A549 (cell line): Measurements from ENCODE around the gene LRRC59. TPM values are rescaled to one million over a fixed set of nuclear protein-coding genes. Genes with fewer than 3 reads are reported as not detected.

Source experiments
- ATAC-seq, 2 experiments: fragments of 200-7000 bp in 1 of 2; fragments of >200 bp in 1 of 2; cut with Nextera tagmentation in 1 of 2; cut with Tn5 transposase in 1 of 2; 3 replicates each; pipeline versions ENCODE4 v1.8.0 to v1.9.1; 2018 to 2020; ENCODE audit warnings: mild to moderate bottlenecking in 1 of 2, moderate library complexity in 1 of 2
- CTCF ChIA-PET: fragments of 300-600 bp; sonication (Branson Sonifier 250); formaldehyde crosslinking; extraction: SDS; loops from one replicate; lab custom pipeline; 2021; ENCODE audit warnings: antibody characterized with exemption, inconsistent platforms; lab: Yijun Ruan, JAX
- POLR2A ChIA-PET: fragments of 350-600 bp; formaldehyde crosslinking; extraction: SDS; loops from one replicate; lab custom pipeline; 2021; ENCODE audit warnings: antibody characterized with exemption, inconsistent platforms; lab: Yijun Ruan, JAX
- DNase-seq, 2 experiments: peaks; one replicate each; pipeline versions ENCODE4 v3.0.0 to v3.0.0-alpha.2; 2011 to 2016; ENCODE audit warnings: low read depth in 1 of 2, low spot score in 1 of 2
- FAIRE-seq: peaks from 2 replicates; lab custom pipeline; 2011; peaks lifted over from hg19 to GRCh38; lab: Jason Lieb, UNC
- H3K27ac ChIP-seq, 2 experiments: fragments of >200 bp; sonication (Bioruptor Twin); formaldehyde crosslinking; 3 replicates each; pipeline ENCODE4 v1.5.1; 2016 to 2017
- H3K4me1 ChIP-seq: fragments of >200 bp; sonication (Bioruptor Twin); formaldehyde crosslinking; 3 replicates; pipeline ENCODE4 v1.6.1; 2016
- H3K4me2 ChIP-seq: fragments of >200 bp; sonication (Bioruptor Twin); formaldehyde crosslinking; 3 replicates; pipeline ENCODE4 v1.6.1; 2016
- H3K4me3 ChIP-seq: fragments of >200 bp; sonication (Bioruptor Twin); formaldehyde crosslinking; 3 replicates; pipeline ENCODE4 v1.5.1; 2016
- H3K9me3 ChIP-seq: fragments of >200 bp; sonication (Bioruptor Twin); formaldehyde crosslinking; 3 replicates; pipeline ENCODE4 v1.6.1; 2016
- CEBPB ChIP-seq, 2 experiments: fragments of >200 bp in 1 of 2; sonication (Bioruptor Twin) in 1 of 2; formaldehyde crosslinking in 1 of 2; IDR thresholded peaks; 2 replicates each; pipeline ENCODE4 v1.6.1; 2012 to 2016
- E2F6 ChIP-seq: IDR thresholded peaks from 2 replicates; pipeline ENCODE4 v1.6.1; 2012; ENCODE audit warnings: low read depth, borderline replicate concordance
- ESRRA ChIP-seq: fragments of 150-350 bp; IDR thresholded peaks from 2 replicates; pipeline ENCODE4 v1.6.1; 2014; ENCODE audit warnings: mild to moderate bottlenecking, low read length, borderline replicate concordance
- FOSB ChIP-seq: fragments of 250-450 bp; sonication (Bioruptor Pico); IDR thresholded peaks from 2 replicates; pipeline ENCODE4 v1.5.0; 2020; ENCODE audit warnings: mild to moderate bottlenecking, moderate library complexity
- FOSL2 ChIP-seq, 2 experiments: fragments of 450-650 bp in 1 of 2; fragments of >200 bp in 1 of 2; sonication (Bioruptor Twin) in 1 of 2; formaldehyde crosslinking; IDR thresholded peaks; 2 replicates each; pipeline versions ENCODE4 v1.5.0 to v1.6.1; 2016 to 2020; ENCODE audit warnings: mild to moderate bottlenecking in 1 of 2, moderate library complexity in 1 of 2
- JUN ChIP-seq, 2 experiments: fragments of >200 bp; sonication (Bioruptor Twin); formaldehyde crosslinking; IDR thresholded peaks; 2 replicates in 1 of 2; 3 replicates in 1 of 2; pipeline ENCODE4 v1.6.1; 2016 to 2017
- MYC ChIP-seq: IDR thresholded peaks from 2 replicates; pipeline ENCODE4 v1.6.1; 2012; ENCODE audit warnings: mild to moderate bottlenecking, inconsistent platforms, low read length, improper control_type of control experiment, borderline replicate concordance
- NFE2L2 ChIP-seq: fragments of 150-350 bp; conservative IDR thresholded peaks from 2 replicates; pipeline ENCODE4 v1.6.1; 2014; ENCODE audit warnings: low read length
- NR3C1 ChIP-seq: fragments of >200 bp; sonication (Bioruptor Twin); formaldehyde crosslinking; IDR thresholded peaks from 3 replicates; pipeline ENCODE4 v1.6.1; 2017
- POLR2AphosphoS2 ChIP-seq: conservative IDR thresholded peaks from 2 replicates; pipeline ENCODE4 v1.6.1; 2012; ENCODE audit warnings: low read length, improper control_type of control experiment, inconsistent platforms
- RFX5 ChIP-seq: fragments of 450-650 bp; IDR thresholded peaks from 2 replicates; pipeline ENCODE4 v1.7.1; 2014; ENCODE audit warnings: antibody characterized with exemption, mild to moderate bottlenecking, moderate library complexity
- WGBS: methylation state at CpG from one replicate; pipeline ENCODE4 v1.1.6; 2017; ENCODE audit errors: missing lambda C conversion rate; 5-methylcytosine and 5-hydroxymethylcytosine counted together
- polyA plus RNA-seq, 4 experiments: library from polyadenylated mRNA; depleted of rRNA in 3 of 4; stranded (reverse); fragments of >200 nt; fragmentation: RNase III in 1 of 4; extraction: RNeasy Plus Mini Kit Qiagen cat#74134 plus additional on column Dnase treatment in 1 of 4; gene quantifications; 2 replicates in 3 of 4; 3 replicates in 1 of 4; pipeline ENCODE4 v1.2.3, GENCODE V29; 2011 to 2017
- TF ChIP-seq, protein P1 (sequence below): fragments of 450-650 bp; IDR thresholded peaks from 2 replicates; pipeline ENCODE4 v1.6.1; 2014; ENCODE audit warnings: antibody characterized with exemption
- TF ChIP-seq, protein P2 (sequence below): IDR thresholded peaks from 2 replicates; pipeline ENCODE4 v1.6.1; 2012
- TF ChIP-seq, protein P3 (sequence below): fragments of >200 bp; sonication (Bioruptor Twin); formaldehyde crosslinking; IDR thresholded peaks from 2 replicates; pipeline ENCODE4 v1.6.1; 2016

Gene LRRC59
- polyA plus RNA-seq, 2 of the 4 experiments (the other 2 are of a cell fraction): 209 to 228 TPM

DNA sequence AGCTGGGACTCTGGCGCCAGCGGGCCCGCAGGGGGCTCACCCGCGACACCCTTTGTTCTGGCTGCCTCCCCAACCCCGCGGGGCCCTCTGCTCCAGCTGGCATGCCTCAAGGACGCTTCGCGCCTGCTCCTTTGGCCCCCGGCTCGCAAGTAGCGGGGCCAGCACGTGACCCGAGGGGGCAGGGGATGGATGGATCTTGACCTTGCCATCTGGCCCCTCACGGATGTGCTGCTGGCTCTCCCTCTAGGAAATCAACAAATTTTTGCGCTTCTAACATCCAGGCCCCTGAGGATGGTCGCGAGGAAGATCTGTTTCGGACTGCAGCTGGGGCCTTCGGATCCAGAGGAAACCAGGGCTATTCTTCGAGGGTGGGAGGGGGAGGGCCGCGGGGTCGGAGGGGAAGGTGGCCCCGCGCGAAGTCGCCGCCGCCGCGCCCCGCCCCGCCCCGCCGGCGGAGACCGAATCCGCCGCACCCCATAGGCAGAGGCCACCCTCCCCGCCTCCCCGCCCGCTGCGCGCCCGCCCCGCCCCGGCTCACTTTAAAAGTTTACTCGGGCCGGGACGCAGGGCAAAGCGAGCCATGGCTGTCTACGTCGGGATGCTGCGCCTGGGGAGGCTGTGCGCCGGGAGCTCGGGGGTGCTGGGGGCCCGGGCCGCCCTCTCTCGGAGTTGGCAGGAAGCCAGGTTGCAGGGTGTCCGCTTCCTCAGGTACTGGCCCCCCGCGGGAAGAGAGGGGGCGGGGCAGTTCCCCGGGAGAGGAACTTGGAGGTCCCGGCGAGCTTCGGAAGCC is 28.6 kb upstream of the LRRC59 start, which contains the start of gene ACSF2:
Gene ACSF2, plus strand, starts transcription at position 537 of the 790 bp plus-strand sequence. Its CDS starts 44 bp downstream, at position 581.
- Histone ChIP-seq H3K27ac (peak within 1 kb of the TSS; percentile 77 to 90), H3K4me1 (peaks cover 27% of the 10 kb centered on the region), H3K4me2 (peak within 1 kb of the TSS; percentile 92), H3K9me3 (no peaks in the 10 kb centered on the region), H3K4me3 (peak within 1 kb of the TSS; percentile 72)
- ChIA-PET POLR2A (interaction anchor here (0.6 to 1.3 kb wide), 4 partner anchors 11 to 36 kb away, joined by 3 to 5 read pairs (median 4); partner anchors contain the start of gene LRRC59), CTCF (interaction anchor here (0.8 to 8.4 kb wide), 8 partner anchors 17 to 57 kb away, joined by 3 to 55 read pairs (median 4); partner anchors contain the start of gene LRRC59)
- ATAC-seq: peak; percentile 84 to 90
- FAIRE-seq: no peak
- TF ChIP-seq, protein P1, sequence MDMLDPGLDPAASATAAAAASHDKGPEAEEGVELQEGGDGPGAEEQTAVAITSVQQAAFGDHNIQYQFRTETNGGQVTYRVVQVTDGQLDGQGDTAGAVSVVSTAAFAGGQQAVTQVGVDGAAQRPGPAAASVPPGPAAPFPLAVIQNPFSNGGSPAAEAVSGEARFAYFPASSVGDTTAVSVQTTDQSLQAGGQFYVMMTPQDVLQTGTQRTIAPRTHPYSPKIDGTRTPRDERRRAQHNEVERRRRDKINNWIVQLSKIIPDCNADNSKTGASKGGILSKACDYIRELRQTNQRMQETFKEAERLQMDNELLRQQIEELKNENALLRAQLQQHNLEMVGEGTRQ: peak; percentile 52; the same call in 1 of the 2 replicates
- no peak for TF ChIP-seq ESRRA
- peak; percentile 35 to 50; a peak in 1 of 5 replicates for TF ChIP-seq JUN (IDR thresholded peaks at IDR 0.05)
- TF ChIP-seq NR3C1: no peak
- TF ChIP-seq E2F6: peak; percentile 49; the same call in 1 of the 2 replicates
- TF ChIP-seq, protein P2, sequence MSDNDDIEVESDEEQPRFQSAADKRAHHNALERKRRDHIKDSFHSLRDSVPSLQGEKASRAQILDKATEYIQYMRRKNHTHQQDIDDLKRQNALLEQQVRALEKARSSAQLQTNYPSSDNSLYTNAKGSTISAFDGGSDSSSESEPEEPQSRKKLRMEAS: peak; percentile 16; the same call in 1 of the 2 replicates
- DNase-seq: peak; percentile 50 to 87
- WGBS: 51% methylated on average over 19 of the region's 70 CpGs

DNA sequence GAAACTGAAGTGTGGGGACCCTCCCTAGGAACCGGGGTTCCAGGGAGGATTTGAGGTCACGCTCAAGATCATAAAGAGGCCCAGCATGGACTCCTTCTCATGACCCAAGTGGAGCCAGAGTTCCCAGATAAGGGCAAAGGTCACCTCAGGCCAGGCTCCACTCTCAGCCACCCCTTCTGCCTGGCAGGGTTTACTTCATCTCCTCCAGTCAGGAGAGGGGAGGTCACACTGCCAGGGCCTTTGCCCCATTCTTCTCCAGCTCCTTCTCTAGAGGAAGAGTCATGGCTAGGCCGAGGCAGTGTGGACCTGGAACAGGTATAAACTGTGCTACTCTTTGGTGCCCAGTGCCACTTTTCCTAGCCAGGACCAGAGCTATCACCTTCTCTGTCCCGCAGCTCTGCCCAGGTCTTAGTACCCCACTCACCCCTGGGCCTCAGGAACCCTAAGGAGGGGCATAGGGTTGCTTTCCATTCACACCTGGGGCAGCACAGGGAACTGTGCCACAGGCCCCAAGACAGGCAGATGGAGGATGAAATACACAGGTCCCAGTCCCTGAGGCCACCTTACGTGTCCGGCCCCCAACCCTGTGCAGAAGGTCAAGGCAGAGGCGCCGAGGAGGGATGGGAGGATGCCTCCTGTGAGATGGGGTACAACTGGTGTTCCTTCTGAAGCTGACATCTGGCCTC is 27.8 kb upstream of the LRRC59 start:
- H3K9me3 ChIP-seq: no peaks in the 10 kb centered on the region
- POLR2A ChIA-PET: interaction anchor here (0.6 to 0.7 kb wide), 2 partner anchors 11 to 36 kb away, joined by 3 to 4 read pairs; no protein-coding TSS in a partner anchor
- peak overlapping the region; percentile 77 to 90 for H3K27ac ChIP-seq
- FAIRE-seq (no peak), DNase-seq (no peak), ATAC-seq (no peak)
- H3K4me1 ChIP-seq: peaks cover 27% of the 10 kb centered on the region
- 96% methylated on average over 8 of the region's 8 CpGs for WGBS
- CTCF ChIA-PET: interaction anchor here (0.7 to 8.4 kb wide), 5 partner anchors 18 to 58 kb away, joined by 3 to 55 read pairs (median 5); partner anchors contain the start of gene LRRC59
- H3K4me2 ChIP-seq: peak overlapping the region; percentile 92
- peak overlapping the region; percentile 72 for H3K4me3 ChIP-seq
- TF ChIP-seq RFX5 (no peak), CEBPB (IDR thresholded peaks at IDR 0.05) (no peak), NR3C1 (no peak), MYC (no peak), FOSL2 (IDR thresholded peaks at IDR 0.05) (no peak), FOSL2 (CRISPR knock-in tag; IDR thresholded peaks at IDR 0.05) (no peak), POLR2AphosphoS2 (no peak), FOSB (CRISPR knock-in tag) (no peak), NFE2L2 (no peak), JUN (IDR thresholded peaks at IDR 0.05) (no peak), ESRRA (no peak)
- TF ChIP-seq, protein P1: no peak
- TF ChIP-seq, protein P3, sequence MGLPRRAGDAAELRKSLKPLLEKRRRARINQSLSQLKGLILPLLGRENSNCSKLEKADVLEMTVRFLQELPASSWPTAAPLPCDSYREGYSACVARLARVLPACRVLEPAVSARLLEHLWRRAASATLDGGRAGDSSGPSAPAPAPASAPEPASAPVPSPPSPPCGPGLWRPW: no peak
